ENCODE data around the gene TLDC2. TPM values are rescaled to one million over a fixed set of nuclear protein-coding genes. Genes with fewer than 3 reads are reported as not detected.
"Not testable (repeated sequence)": the region's sequence is repeated elsewhere in the genome, so short reads cannot be mapped to it uniquely, and the experiment has no call there.

Gene TLDC2
- total and polyA plus RNA-seq, 2 donors = 0.33 to 1.6 TPM

DNA sequence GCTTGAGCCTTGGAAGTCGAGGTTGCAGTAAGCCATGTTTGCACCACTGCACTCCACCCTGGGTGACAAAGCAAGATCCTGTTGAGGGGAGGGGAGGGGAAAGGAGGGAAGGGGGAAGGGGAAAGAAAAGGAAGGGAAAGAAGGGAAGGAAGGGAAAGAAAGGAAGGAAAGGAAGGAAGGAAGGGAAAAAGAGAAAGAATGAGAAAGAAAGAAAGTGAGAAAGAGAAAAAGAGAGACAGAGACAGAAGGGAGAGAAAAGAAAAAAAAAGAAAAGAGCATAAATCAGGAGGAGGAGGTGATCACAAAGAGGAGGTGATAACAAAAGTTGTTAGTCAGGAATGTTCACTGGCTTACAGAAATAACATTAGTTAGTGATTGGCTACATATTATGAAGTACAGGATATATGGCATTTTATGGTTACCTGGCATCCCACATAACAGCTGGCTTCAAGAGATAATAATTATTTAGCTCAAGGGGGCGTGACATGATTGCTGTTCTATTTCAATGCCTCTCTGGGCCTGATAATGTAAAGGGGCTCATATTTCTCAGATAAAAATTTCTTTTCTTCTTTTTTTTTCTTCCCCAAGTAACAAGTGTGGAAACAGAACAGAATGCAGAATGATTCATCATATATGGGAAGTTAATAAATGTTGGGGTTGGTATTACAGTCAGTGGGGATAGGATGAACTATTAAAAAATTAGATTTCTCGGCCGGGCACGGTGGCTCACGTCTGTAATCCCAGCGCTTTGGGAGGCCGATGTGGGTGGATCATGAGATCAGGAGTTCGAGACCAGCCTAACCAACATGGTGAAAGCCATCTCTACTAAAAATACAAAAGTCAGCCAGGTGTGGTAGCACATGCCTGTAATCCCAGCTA lies 48.5 kb downstream of the TLDC2 start:
- Histone ChIP-seq H3K4me1 (ENCODE audit: insufficient read depth) (no peaks in the 10 kb centered on the region), H3K36me3 (ENCODE audit: insufficient read depth) (peaks cover 4% of the 10 kb centered on the region), H3K27ac (ENCODE audit: low read depth) (no peak overlapping the region)

DNA sequence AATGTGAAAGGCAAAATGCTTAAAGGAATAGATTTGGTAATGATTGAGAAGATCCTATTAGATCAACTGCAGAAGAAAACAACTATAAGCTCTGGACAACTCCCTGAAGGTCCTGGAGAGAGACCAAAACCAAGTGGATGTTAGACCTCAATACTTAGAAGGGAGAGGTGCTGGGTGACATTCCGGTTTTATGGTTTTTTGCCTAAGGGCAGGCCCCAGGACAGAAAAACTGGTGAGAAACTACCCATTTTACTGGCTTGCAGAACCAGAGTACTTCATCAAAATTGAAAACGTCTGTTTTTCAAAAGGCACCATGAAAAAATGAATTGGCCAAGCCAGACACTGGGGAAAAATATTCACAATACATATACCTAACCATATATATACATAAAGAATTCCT lies 49.3 kb downstream of the TLDC2 start:
- peaks cover 4% of the 10 kb centered on the region for H3K36me3 ChIP-seq (ENCODE audit: insufficient read depth)
- H3K4me3 ChIP-seq (ENCODE audit: low read depth, low read length) = no peak overlapping the region
- no peak overlapping the region for H3K27ac ChIP-seq (ENCODE audit: low read depth)
- 78% methylated on average over 2 of the region's 2 CpGs for WGBS
- DNase-seq (ENCODE audit: extremely low spot score) = no peak
- H3K4me1 ChIP-seq (ENCODE audit: insufficient read depth) = no peaks in the 10 kb centered on the region

More for the DNA sequence above, 48.5 kb downstream of the TLDC2 start:
- 85% methylated on average over 9 of the region's 9 CpGs for WGBS
- H3K4me3 ChIP-seq (ENCODE audit: low read depth, low read length) = no peak overlapping the region
- no peak for DNase-seq (ENCODE audit: extremely low spot score)

DNA sequence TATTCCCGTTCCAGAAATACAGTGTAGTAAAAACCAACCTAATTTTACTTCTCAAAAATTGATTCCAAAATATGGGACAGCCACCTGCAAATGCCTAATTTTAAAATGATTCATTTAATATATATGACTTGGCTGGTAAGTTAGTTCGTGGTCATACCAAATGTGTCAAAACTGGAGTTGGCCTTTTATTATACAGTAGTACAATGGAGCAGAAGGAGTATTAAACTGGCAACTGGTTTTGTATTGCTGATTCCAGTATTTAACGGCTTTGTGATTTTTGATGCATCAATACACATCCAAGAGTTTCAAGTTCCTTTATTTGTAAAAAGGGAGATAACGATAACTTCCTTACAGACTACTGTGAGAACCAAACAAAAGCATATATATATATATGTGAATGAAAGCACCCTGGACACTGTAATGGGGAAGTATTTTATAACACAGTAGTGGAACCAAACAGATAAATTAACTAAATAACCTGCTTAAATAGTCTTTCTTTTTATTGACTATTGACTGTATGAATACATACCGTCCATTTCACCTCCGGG lies 50.8 kb downstream of the TLDC2 start:
- H3K36me3 ChIP-seq (ENCODE audit: insufficient read depth) = peaks cover 6% of the 10 kb centered on the region
- no peak overlapping the region for H3K27ac ChIP-seq (ENCODE audit: low read depth)
- H3K4me1 ChIP-seq (ENCODE audit: insufficient read depth) = no peaks in the 10 kb centered on the region
- 88% methylated on average over 6 of the region's 6 CpGs for whole genome bisulfite sequencing
- DNase-seq (ENCODE audit: extremely low spot score) = no peak
- H3K4me3 ChIP-seq (ENCODE audit: low read depth, low read length) = no peak overlapping the region

DNA sequence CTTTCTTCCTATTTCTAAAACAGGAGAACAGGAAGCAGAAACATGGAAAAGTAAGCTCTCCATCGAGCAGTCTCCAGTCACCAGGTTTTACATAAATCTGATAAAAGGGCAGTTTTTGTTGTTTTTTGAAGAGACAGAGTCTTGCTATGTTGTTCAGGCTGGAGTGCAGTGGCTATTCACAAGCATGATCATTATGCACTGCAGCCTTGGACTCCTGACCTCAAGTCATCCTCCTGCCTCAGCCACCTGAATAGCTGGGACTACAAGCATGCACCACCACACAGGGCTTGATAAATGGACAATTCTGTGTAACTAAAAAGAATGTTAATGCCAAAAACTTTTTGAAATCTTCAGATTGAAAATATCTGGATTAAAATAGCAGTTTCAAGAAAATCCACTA lies 51.8 kb downstream of the TLDC2 start:
- peaks cover 6% of the 10 kb centered on the region for H3K36me3 ChIP-seq (ENCODE audit: insufficient read depth)

DNA sequence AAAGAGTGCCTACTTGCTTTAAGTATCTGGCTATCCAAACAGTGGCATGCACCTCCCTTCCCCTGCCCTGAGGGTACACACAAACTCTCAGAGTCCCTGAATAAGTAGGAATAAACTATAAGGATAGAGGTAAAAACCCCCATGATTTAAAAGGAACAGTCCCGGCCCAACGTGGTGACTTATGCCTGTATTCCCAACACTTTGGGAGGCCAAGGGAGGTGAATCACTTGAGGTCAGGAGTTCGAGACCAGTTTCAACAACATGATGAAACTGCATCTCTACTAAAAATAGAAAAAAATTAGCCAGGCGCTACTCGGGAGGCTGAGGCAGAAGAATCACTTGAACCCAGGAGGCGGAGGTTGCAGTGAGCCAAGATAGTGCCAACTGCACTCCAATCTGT lies 53.4 kb downstream of the TLDC2 start:
- H3K36me3 ChIP-seq (ENCODE audit: insufficient read depth) = peaks cover 6% of the 10 kb centered on the region
- H3K27ac ChIP-seq (ENCODE audit: low read depth) = no peak overlapping the region
- H3K4me1 ChIP-seq (ENCODE audit: insufficient read depth) = peaks cover 3% of the 10 kb centered on the region
- WGBS = 82% methylated on average over 6 of the region's 6 CpGs
- no peak overlapping the region for H3K4me3 ChIP-seq (ENCODE audit: low read depth, low read length)
- DNase-seq (ENCODE audit: extremely low spot score) = no peak

More for the DNA sequence above, 51.8 kb downstream of the TLDC2 start:
- no peak overlapping the region for H3K4me3 ChIP-seq (ENCODE audit: low read depth, low read length)
- H3K27ac ChIP-seq (ENCODE audit: low read depth) = no peak overlapping the region
- 71% methylated on average over 1 of the region's 1 CpG for WGBS
- no peak for DNase-seq (ENCODE audit: extremely low spot score)
- peaks cover 1% of the 10 kb centered on the region for H3K4me1 ChIP-seq (ENCODE audit: insufficient read depth)

DNA sequence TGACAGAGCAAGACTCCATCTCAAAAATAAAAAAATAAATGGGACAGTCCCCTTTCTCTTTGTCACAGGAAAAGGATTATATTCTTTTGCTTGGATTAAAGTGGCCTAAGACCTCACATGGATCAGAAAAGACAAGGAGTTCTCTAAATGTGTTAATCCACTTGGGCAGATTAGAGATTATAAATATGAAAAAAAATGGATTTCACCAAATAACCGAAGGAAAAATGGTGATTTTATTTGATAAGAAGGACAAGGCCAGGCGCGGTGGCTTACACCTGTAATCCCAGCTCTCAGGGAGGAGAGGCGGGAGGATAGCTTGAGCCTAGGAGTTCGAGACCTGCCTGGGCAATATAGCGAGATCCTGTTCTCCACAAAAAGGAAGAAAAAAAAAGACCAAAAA lies 53.8 kb downstream of the TLDC2 start:
- Histone ChIP-seq H3K4me1 (ENCODE audit: insufficient read depth) (peaks cover 3% of the 10 kb centered on the region), H3K36me3 (ENCODE audit: insufficient read depth) (peaks cover 6% of the 10 kb centered on the region), H3K27ac (ENCODE audit: low read depth) (no peak overlapping the region), H3K4me3 (ENCODE audit: low read depth, low read length) (no peak overlapping the region)
- no peak for DNase-seq (ENCODE audit: extremely low spot score)
- WGBS = 96% methylated on average over 6 of the region's 6 CpGs

DNA sequence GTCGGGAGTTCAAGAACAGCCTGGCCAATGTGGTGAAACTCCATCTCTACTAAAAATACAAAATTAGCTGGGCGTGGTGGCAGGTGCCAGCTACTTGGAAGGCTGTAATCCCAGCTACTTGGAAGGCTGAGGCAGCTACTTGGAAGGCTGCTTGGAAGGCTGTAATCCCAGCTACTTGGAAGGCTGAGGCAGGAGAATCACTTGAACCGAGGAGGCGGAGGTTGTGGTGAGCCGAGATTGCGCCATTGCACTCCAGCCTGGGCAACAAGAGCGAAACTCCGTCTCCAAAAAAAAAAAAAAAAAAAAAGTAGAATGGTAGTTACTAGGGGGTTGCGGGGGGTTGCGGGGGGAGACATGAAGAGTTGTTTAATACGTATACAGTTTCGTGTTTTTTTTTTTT lies 56.1 kb downstream of the TLDC2 start:
- 85% methylated on average over 12 of the region's 12 CpGs for WGBS
- not testable (repeated sequence) for H3K36me3 ChIP-seq (ENCODE audit: insufficient read depth); DNase-seq (ENCODE audit: extremely low spot score); H3K4me3 ChIP-seq (ENCODE audit: low read depth, low read length); H3K4me1 ChIP-seq (ENCODE audit: insufficient read depth)
- peak overlapping the region; percentile 5 for H3K27ac ChIP-seq (ENCODE audit: low read depth)

DNA sequence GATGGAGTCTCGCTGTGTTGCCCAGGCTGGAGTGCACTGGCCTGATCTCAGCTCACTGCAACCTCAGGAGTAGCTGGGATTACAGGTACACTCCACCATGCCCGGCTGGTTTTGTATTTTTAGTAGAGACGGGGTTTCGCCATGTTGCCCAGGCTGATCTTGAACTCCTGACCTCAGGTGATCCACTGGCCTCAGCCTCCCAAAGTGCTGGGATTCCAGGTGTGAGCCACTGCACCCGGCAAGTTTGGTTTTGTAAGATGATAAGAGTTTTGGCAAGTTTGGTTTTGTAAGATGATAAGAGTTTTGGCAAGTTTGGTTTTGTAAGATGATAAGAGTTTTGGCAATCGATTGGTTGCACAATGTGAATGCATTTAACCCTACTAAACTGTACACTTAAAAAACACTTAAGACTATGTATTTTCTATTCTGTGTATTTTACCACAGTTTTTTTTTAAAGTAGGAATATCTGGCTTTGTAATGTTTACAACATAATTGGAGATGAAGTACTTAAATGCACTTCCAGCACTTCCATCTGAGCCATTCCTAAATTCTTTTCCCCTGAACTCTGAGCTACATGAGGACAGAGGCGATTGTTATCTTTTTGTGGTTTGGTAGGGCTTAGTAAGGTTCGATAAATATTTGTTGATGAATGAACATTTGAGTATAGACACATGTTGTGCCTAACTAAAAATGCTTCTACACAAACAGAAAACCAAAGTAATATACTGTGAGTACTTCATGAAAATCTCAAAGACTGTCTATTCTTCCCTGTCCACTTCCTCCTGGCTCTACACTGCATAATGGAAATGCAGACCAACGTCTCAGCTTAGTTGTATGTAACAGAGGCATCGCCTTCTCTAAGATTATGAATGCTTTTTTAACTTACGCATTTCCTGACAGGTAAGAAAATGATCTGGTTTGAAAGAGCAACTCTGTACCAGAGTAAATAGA lies 56.8 kb downstream of the TLDC2 start:
- no peak overlapping the region for H3K27ac ChIP-seq (ENCODE audit: low read depth)
- no peak overlapping the region for H3K4me3 ChIP-seq (ENCODE audit: low read depth, low read length)
- peaks cover 3% of the 10 kb centered on the region for H3K4me1 ChIP-seq (ENCODE audit: insufficient read depth)
- WGBS = 51% methylated on average over 11 of the region's 11 CpGs
- H3K36me3 ChIP-seq (ENCODE audit: insufficient read depth) = peaks cover 5% of the 10 kb centered on the region
- no peak for DNase-seq (ENCODE audit: extremely low spot score)

DNA sequence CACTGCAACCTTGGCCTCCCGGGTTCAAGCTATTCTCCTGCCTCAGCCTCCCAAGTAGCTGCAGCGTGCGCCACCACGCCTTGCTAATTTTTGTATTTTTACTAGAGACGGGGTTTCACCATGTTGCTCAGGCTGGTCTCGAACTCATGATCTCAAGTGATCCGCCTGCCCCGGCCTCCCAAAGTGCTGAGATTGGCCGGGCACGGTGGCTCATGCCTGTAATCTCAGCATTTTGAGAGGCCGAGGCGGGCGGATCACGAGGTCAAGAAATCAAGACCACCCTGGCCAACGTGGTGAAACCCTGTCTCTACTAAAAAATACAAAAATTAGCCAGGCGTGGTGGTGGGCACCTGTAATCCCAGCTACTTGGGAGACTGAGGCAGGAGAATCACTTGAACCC lies 57.6 kb downstream of the TLDC2 start:
- not testable (repeated sequence) for H3K4me3 ChIP-seq (ENCODE audit: low read depth, low read length); DNase-seq (ENCODE audit: extremely low spot score); H3K36me3 ChIP-seq (ENCODE audit: insufficient read depth); H3K4me1 ChIP-seq (ENCODE audit: insufficient read depth); H3K27ac ChIP-seq (ENCODE audit: low read depth)
- WGBS = 95% methylated on average over 16 of the region's 16 CpGs

DNA sequence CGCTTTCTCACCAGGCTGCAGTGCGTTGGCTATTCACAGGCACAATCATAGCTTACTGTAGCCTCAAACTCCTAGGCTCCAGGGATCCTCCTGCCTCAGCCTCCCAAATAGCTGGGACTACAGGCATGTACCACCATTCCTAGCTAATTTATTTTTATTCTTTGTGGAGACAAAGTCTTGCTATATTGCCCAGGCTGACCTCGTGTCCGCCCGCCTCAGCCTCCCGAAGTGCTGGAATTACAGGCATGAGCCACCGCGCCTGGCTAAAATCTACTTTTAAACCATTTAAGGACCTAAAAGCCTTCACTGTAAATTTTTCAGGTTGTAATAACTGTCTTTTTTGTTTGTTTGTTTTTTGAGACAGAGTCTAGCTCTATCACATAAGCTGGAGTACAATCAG lies 60.4 kb downstream of the TLDC2 start:
- WGBS = 96% methylated on average over 8 of the region's 8 CpGs
- Histone ChIP-seq H3K4me1 (ENCODE audit: insufficient read depth) (peaks cover 5% of the 10 kb centered on the region), H3K36me3 (ENCODE audit: insufficient read depth) (peaks cover 2% of the 10 kb centered on the region)

DNA sequence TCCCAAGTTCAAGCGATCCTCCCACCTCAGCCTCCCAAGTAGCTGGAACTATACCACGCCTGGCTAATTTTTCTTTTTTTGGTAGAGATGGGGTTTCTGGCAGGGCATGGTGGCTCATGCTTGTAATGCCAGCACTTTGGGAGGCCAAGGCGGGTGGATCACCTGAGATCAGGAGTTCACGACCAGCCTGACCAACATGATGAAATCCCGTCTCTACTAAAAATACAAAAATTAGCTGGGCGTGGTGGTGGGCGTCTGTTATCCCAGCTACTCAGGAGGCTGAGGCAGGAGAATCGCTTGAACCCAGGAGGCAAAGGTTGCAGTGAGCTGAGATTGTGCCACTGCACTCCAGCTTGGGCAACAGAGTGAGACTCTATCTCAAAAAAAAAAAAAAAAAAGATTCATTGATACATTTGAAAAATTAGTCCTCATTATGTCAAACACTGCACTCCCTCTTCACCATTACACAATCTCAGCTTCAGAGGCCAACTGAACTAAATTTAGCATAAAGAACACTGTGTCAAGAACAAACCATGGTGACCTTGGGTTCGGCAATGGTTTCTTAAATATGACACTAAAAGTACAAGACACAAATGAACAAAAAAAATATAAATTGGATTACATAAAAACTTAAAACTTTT lies 60.9 kb downstream of the TLDC2 start:
- not testable (repeated sequence) for H3K36me3 ChIP-seq (ENCODE audit: insufficient read depth); H3K27ac ChIP-seq (ENCODE audit: low read depth); DNase-seq (ENCODE audit: extremely low spot score); H3K4me1 ChIP-seq (ENCODE audit: insufficient read depth); H3K4me3 ChIP-seq (ENCODE audit: low read depth, low read length)
- 91% methylated on average over 9 of the region's 9 CpGs for WGBS

More for the DNA sequence above, 60.4 kb downstream of the TLDC2 start:
- DNase-seq (ENCODE audit: extremely low spot score) = no peak
- Histone ChIP-seq H3K4me3 (ENCODE audit: low read depth, low read length) (no peak overlapping the region), H3K27ac (ENCODE audit: low read depth) (no peak overlapping the region)

DNA sequence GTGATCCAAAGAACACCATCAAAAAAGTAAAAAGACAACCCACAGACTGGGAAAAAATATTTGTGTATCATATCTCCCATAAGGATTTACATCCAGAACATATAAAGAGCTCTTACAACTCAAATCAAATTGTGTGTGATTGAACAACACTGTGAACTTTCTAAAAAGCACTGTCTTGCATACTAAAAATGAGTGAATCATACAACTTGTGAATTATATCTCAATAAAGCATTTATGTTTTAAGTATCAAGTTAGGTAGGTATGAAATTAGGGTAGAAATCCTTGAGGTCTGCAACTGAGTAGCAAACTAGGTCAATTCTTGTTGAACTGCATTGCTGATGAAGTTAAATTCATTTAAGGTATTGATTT lies 61.4 kb downstream of the TLDC2 start:
- Histone ChIP-seq H3K27ac (ENCODE audit: low read depth) (no peak overlapping the region), H3K4me3 (ENCODE audit: low read depth, low read length) (no peak overlapping the region), H3K36me3 (ENCODE audit: insufficient read depth) (peaks cover 2% of the 10 kb centered on the region), H3K4me1 (ENCODE audit: insufficient read depth) (peaks cover 4% of the 10 kb centered on the region)
- no peak for DNase-seq (ENCODE audit: extremely low spot score)

DNA sequence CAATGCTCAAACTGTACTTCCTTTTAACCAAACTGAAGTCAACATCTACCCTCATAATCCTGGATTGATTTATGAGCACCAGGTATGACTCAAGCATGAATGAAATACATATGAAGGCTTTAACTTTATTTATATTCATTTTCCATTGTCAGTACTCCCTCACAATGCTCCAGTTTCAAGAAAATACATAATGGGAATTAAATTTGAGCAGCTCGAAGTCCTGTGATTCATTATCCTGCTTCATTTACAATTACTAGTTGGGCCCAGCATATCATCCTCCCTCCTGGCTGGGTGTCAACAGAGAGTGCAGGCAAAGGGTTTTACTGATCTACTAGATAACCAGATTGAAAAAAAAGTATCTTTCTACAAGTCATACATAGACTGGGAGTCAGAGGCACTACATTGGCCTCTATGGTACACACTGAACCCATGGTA lies 65.5 kb downstream of the TLDC2 start:
- WGBS = 12% methylated on average over 1 of the region's 1 CpG
- peaks cover 2% of the 10 kb centered on the region for H3K36me3 ChIP-seq (ENCODE audit: insufficient read depth)
- no peak for DNase-seq (ENCODE audit: extremely low spot score)
- peak overlapping the region; percentile 59 for H3K27ac ChIP-seq (ENCODE audit: low read depth)
- peaks cover 3% of the 10 kb centered on the region for H3K4me1 ChIP-seq (ENCODE audit: insufficient read depth)
- no peak overlapping the region for H3K4me3 ChIP-seq (ENCODE audit: low read depth, low read length)

All from urinary bladder (tissue), 4 donors.